ENCODE results near the gene PRPH2.

GRCh38 chr6:42724825-42725224, 2.4 kb upstream of the PRPH2 start:
- TF ChIP-seq POLR2AphosphoS5 (IDR thresholded peaks at IDR 0.05; ENCODE audit: low read depth, low read length) (no peak), POLR2A (IDR thresholded peaks at IDR 0.05; ENCODE audit: low read depth, low read length) (no peak), PAX5 (IDR thresholded peaks at IDR 0.05; ENCODE audit: insufficient read depth, low read length, severe bottlenecking) (no peak)
